K562 (cell line): Measurements from ENCODE around the gene ICAM1. TPM values are rescaled to one million over a fixed set of nuclear protein-coding genes. Genes with fewer than 3 reads are reported as not detected.
A peak's percentile ranks its signal among the peaks of the same experiment; 100 is the strongest.

ENCODE experiments used
- DACH1 ChIP-seq: fragments of 450-650 bp; IDR thresholded peaks from 2 replicates; pipeline ENCODE4 v1.6.1; 2018; ENCODE audit not compliant: partially characterized antibody
- GATA2 ChIP-seq: sonication (generic); formaldehyde crosslinking; IDR thresholded peaks from 2 replicates; pipeline ENCODE4 v1.4.0; 2020; ENCODE audit warnings: mild to moderate bottlenecking, missing genetic modification reagents
- HBP1 ChIP-seq: fragments of 450-650 bp; formaldehyde crosslinking; IDR thresholded peaks from 2 replicates; pipeline ENCODE4 v1.4.0; 2022; ENCODE audit warnings: missing genetic modification characterization
- HMG20B ChIP-seq: fragments of 250-450 bp; sonication (Bioruptor Pico); IDR thresholded peaks from 2 replicates; pipeline ENCODE4 v1.5.0; 2021; ENCODE audit warnings: mild to moderate bottlenecking
- KDM4B ChIP-seq, 2 experiments: fragments of 450-650 bp in 1 of 2; sonication (generic) in 1 of 2; IDR thresholded peaks; 2 replicates each; pipeline ENCODE4 v1.6.1; 2016 to 2017; ENCODE audit warnings: borderline replicate concordance in 2 of 2, antibody characterized with exemption in 1 of 2, low read depth in 1 of 2, mild to moderate bottlenecking in 1 of 2
- MGA ChIP-seq: fragments of 450-650 bp; IDR thresholded peaks from 2 replicates; pipeline ENCODE4 v1.6.1; 2016; ENCODE audit warnings: mild to moderate bottlenecking, moderate library complexity
- MNT ChIP-seq, 2 experiments: fragments of 450-650 bp; conservative IDR thresholded peaks; 2 replicates each; pipeline ENCODE4 v1.6.1; 2017; ENCODE audit warnings: mild to moderate bottlenecking in 2 of 2, moderate library complexity in 2 of 2
- NCOA1 ChIP-seq: fragments of 450-650 bp; IDR thresholded peaks from 2 replicates; pipeline ENCODE4 v1.6.1; 2016; ENCODE audit warnings: low read depth
- USF1 ChIP-seq: sonication (generic); formaldehyde crosslinking; IDR thresholded peaks from 2 replicates; pipeline ENCODE4 v1.9.0; 2022; ENCODE audit warnings: mild to moderate bottlenecking, missing genetic modification reagents
- ZNF263 ChIP-seq: sonication (generic); formaldehyde crosslinking; IDR thresholded peaks from 2 replicates; pipeline ENCODE4 v1.8.0; 2022; ENCODE audit warnings: mild to moderate bottlenecking, missing genetic modification reagents, borderline replicate concordance
- ZNF449 ChIP-seq: fragments of 250-450 bp; sonication (Bioruptor Pico); IDR thresholded peaks from 2 replicates; pipeline ENCODE4 v1.8.0; 2022; ENCODE audit warnings: moderate library complexity, mild to moderate bottlenecking, inconsistent platforms
- polyA plus RNA-seq, 8 experiments: library from polyadenylated mRNA; depleted of rRNA in 4 of 8; stranded (reverse) in 5 of 8; unstranded in 3 of 8; fragments of >200 nt; fragmentation: Nextera tagmentation in 2 of 8; fragmentation: Illumina TruSeq in 1 of 8; extraction: Ambion mirVana in 2 of 8; extraction: Trizol in 1 of 8; gene quantifications; 2 replicates each; pipeline versions ENCODE4 v1.2.1 to v1.2.3, GENCODE V29; 2011 to 2014; ENCODE audit warnings: inconsistent platforms in 1 of 8, missing spikeins in 1 of 8
- total RNA-seq, 7 experiments: library from RNA; depleted of rRNA in 6 of 7; stranded (reverse); fragments of >200 nt in 6 of 7; fragmentation: Illumina TruSeq in 2 of 7; extraction: Trizol in 2 of 7; gene quantifications; 2 replicates each; pipeline versions ENCODE4 v1.2.1 to v1.2.3, GENCODE V29; 2011 to 2021; ENCODE audit warnings: low replicate concordance in 1 of 7

ICAM1 gene
- total and polyA plus RNA-seq, 9 of the 15 experiments (the other 6 are each of a cell fraction or from before 2014, with no cell fraction given), result 2.3 to 24.4 (median 13.4) TPM

- no peak for TF ChIP-seq USF1 (CRISPR knock-in tag)
- no peak for TF ChIP-seq HBP1
- TF ChIP-seq MNT (conservative IDR thresholded peaks at IDR 0.05), result no peak
- no peak for TF ChIP-seq DACH1
- TF ChIP-seq MGA, result no peak
- peak; percentile 93 for TF ChIP-seq GATA2 (CRISPR knock-in tag)
- no peak for TF ChIP-seq NCOA1
- TF ChIP-seq ZNF263 (CRISPR knock-in tag), result no peak; the same call in 1 of the 2 replicates
- TF ChIP-seq ZNF449 (CRISPR knock-in tag), result no peak
- TF ChIP-seq KDM4B (IDR thresholded peaks at IDR 0.05; ENCODE audit: borderline replicate concordance in 2 of 2, low read depth in 1 of 2), result no peak
- TF ChIP-seq HMG20B (CRISPR knock-in tag), result no peak
These were observed 17.8 kb downstream of the ICAM1 start (continued) for GRCh38 chr19:10288662-10289166.
